Lower lobe of right lung (tissue), 2 donors: ENCODE measurements around the gene NECTIN1. TPM values are rescaled to one million over a fixed set of nuclear protein-coding genes. Genes with fewer than 3 reads are reported as not detected.

Experiments used
- ATAC-seq, 2 donors: fragments of 200-7000 bp; cut with Tn5 transposase; one replicate each; pipeline ENCODE4 v1.9.1; 2020 to 2022; ENCODE audit warnings: mild to moderate bottlenecking in 2 of 2, moderate library complexity in 2 of 2
- DNase-seq: peaks from one replicate; pipeline ENCODE4 v3.0.0-alpha.2; 2020
- H3K27ac ChIP-seq: fragments of 200-600 bp; one replicate; pipeline ENCODE4 v1.8.0; 2022
- H3K27me3 ChIP-seq: fragments of 200-600 bp; one replicate; pipeline ENCODE4 v1.8.0; 2022; ENCODE audit warnings: low read depth
- H3K36me3 ChIP-seq: fragments of 200-600 bp; one replicate; pipeline ENCODE4 v1.8.0; 2022; ENCODE audit warnings: mild to moderate bottlenecking
- H3K4me1 ChIP-seq: fragments of 200-600 bp; one replicate; pipeline ENCODE4 v1.8.0; 2022
- H3K4me3 ChIP-seq: fragments of 200-600 bp; one replicate; pipeline ENCODE4 v1.8.0; 2022; ENCODE audit warnings: mild to moderate bottlenecking
- H3K9me3 ChIP-seq: fragments of 200-600 bp; one replicate; pipeline ENCODE4 v1.8.0; 2022
- CTCF ChIP-seq: fragments of 200-600 bp; IDR thresholded peaks from one replicate; pipeline ENCODE4 v1.8.0; 2022; ENCODE audit warnings: antibody characterized with exemption, mild to moderate bottlenecking
- intact Hi-C: fragments of 100-400 bp; cut with DNase I; formaldehyde crosslinking; loops from one replicate; pipeline ENCODE4 v1.11.0; 2022
- total RNA-seq: library from RNA; stranded (reverse); fragmentation: NEBNext Ultra II Directional; extraction: Animal tissue kit (Norgen Biotek cat#: 25700); gene quantifications from one replicate; pipeline ENCODE4 v1.2.1, GENCODE V29; 2021
- donor health status: DM: no; HTN: yes; CAD: no; lungs with severe emphysema.

The NECTIN1 gene
- total RNA-seq, 1 donor from 2014 or later, result 9.1 TPM

- no peak for TF ChIP-seq CTCF
- intact Hi-C loops, result no loop called here
- no peaks in the 10 kb centered on the region for H3K9me3 ChIP-seq
- DNase-seq, result no peak
- peaks cover 15% of the 10 kb centered on the region for H3K27me3 ChIP-seq
- H3K4me1 ChIP-seq, result no peaks in the 10 kb centered on the region
- ATAC-seq, result no peak
- H3K27ac ChIP-seq, result no peak overlapping the region
- no peak overlapping the region for H3K4me3 ChIP-seq
- H3K36me3 ChIP-seq, result no peaks in the 10 kb centered on the region
These were observed 102.7 kb downstream of the NECTIN1 start for GRCh38 chr11:119626197-119626841.

- no peak for DNase-seq
- intact Hi-C loops, result no loop called here
- no peak for ATAC-seq
- Histone ChIP-seq H3K36me3 (no peaks in the 10 kb centered on the region), H3K27me3 (peaks cover 15% of the 10 kb centered on the region), H3K4me3 (no peak overlapping the region), H3K4me1 (no peaks in the 10 kb centered on the region), H3K9me3 (no peaks in the 10 kb centered on the region), H3K27ac (no peak overlapping the region)
- no peak for TF ChIP-seq CTCF
These were observed 103.6 kb downstream of the NECTIN1 start for GRCh38 chr11:119625206-119625978.

- Histone ChIP-seq H3K27me3 (peaks cover 15% of the 10 kb centered on the region), H3K4me3 (no peak overlapping the region), H3K36me3 (no peaks in the 10 kb centered on the region), H3K9me3 (no peaks in the 10 kb centered on the region), H3K27ac (no peak overlapping the region), H3K4me1 (no peaks in the 10 kb centered on the region)
- TF ChIP-seq CTCF, result no peak
- DNase-seq (no peak), ATAC-seq (no peak)
- intact Hi-C loops, result no loop called here
These were observed 104.4 kb downstream of the NECTIN1 start for GRCh38 chr11:119624629-119625028.

- no peak for ATAC-seq
- H3K4me3 ChIP-seq, result no peak overlapping the region
- no peaks in the 10 kb centered on the region for H3K4me1 ChIP-seq
- H3K9me3 ChIP-seq, result no peaks in the 10 kb centered on the region
- H3K27ac ChIP-seq, result no peak overlapping the region
- peak; percentile 72 for TF ChIP-seq CTCF
- intact Hi-C loops, result no loop called here
- no peaks in the 10 kb centered on the region for H3K36me3 ChIP-seq
- DNase-seq, result no peak
- H3K27me3 ChIP-seq, result peaks cover 15% of the 10 kb centered on the region
These were observed 104.8 kb downstream of the NECTIN1 start for GRCh38 chr11:119624102-119624615.

- H3K4me1 ChIP-seq, result no peaks in the 10 kb centered on the region
- no peak overlapping the region for H3K27ac ChIP-seq
- H3K27me3 ChIP-seq, result peaks cover 15% of the 10 kb centered on the region
- no peak for TF ChIP-seq CTCF
- no peaks in the 10 kb centered on the region for H3K9me3 ChIP-seq
- ATAC-seq (no peak), DNase-seq (no peak)
- H3K4me3 ChIP-seq, result no peak overlapping the region
- H3K36me3 ChIP-seq, result no peaks in the 10 kb centered on the region
- intact Hi-C loops, result no loop called here
These were observed 105.3 kb downstream of the NECTIN1 start for GRCh38 chr11:119623682-119624081.
